PC-9 (cell line): Measurements from ENCODE around the gene KCNK5.

Experiments used
- EZH2 ChIP-seq: fragments of 200-600 bp; sonication (generic); IDR thresholded peaks from 2 replicates; pipeline ENCODE4 v1.8.0; 2017; ENCODE audit warnings: antibody characterized with exemption, low read depth
- TF ChIP-seq, protein P1 (sequence below): fragments of 200-600 bp; sonication (generic); conservative IDR thresholded peaks from 2 replicates; pipeline ENCODE4 v1.6.1; 2017; ENCODE audit warnings: mixed run types, antibody characterized with exemption, mild to moderate bottlenecking, moderate library complexity

GRCh38 chr6:39221779-39222641, 7.3 kb downstream of the KCNK5 start:
- TF ChIP-seq, protein P1, sequence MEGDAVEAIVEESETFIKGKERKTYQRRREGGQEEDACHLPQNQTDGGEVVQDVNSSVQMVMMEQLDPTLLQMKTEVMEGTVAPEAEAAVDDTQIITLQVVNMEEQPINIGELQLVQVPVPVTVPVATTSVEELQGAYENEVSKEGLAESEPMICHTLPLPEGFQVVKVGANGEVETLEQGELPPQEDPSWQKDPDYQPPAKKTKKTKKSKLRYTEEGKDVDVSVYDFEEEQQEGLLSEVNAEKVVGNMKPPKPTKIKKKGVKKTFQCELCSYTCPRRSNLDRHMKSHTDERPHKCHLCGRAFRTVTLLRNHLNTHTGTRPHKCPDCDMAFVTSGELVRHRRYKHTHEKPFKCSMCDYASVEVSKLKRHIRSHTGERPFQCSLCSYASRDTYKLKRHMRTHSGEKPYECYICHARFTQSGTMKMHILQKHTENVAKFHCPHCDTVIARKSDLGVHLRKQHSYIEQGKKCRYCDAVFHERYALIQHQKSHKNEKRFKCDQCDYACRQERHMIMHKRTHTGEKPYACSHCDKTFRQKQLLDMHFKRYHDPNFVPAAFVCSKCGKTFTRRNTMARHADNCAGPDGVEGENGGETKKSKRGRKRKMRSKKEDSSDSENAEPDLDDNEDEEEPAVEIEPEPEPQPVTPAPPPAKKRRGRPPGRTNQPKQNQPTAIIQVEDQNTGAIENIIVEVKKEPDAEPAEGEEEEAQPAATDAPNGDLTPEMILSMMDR, result no peak
- TF ChIP-seq EZH2, result no peak
